Measurements from ENCODE around the gene INO80B. TPM values are rescaled to one million over a fixed set of nuclear protein-coding genes. Genes with fewer than 3 reads are reported as not detected.

INO80B gene
- total and polyA plus RNA-seq, 2 of the 8 experiments (the other 6 are each of a cell fraction or from before 2014, with no cell fraction given), result 3.9 to 18.5 TPM

- Histone ChIP-seq H3K23me2 (ENCODE audit: low read depth, low read length) (peaks cover 17% of the 10 kb centered on the region), H4K5ac (ENCODE audit: insufficient read length, low read depth, low read length) (no peak overlapping the region), H3K18ac (ENCODE audit: extremely low read depth, low read length) (no peak overlapping the region), H3K27me3 (replicated peaks in 1 of 4; ENCODE audit: control insufficient read depth in 3 of 4, extremely low read depth in 1 of 4, insufficient read depth in 3 of 4, low read length in 3 of 4) (no peaks in the 10 kb centered on the region), H2BK15ac (ENCODE audit: low read length) (no peak overlapping the region), H2BK120ac (replicated peaks; ENCODE audit: low read depth, low read length) (no peak overlapping the region), H3K4me1 (replicated peaks in 1 of 4; ENCODE audit: control insufficient read depth in 3 of 4, insufficient read depth in 4 of 4, low read length in 3 of 4) (peaks cover 0 to 2% (median 0%) of the 10 kb centered on the region in 4 experiments; a peak in 2 of 7 replicates), H3K27ac (ENCODE audit: low read depth, low read length) (no peak overlapping the region), H3K9ac (replicated peaks in 1 of 4; ENCODE audit: extremely low read depth in 1 of 4, low read depth in 3 of 4, low read length in 3 of 4) (no peak overlapping the region), H2BK12ac (ENCODE audit: low read depth, low read length) (no peak overlapping the region), H3K4me2 (ENCODE audit: insufficient read depth in 1 of 2, low read depth in 2 of 2, low read length in 2 of 2) (no peak overlapping the region), H2BK5ac (ENCODE audit: low read depth, low read length) (no peak overlapping the region), H4K91ac (replicated peaks; ENCODE audit: insufficient read length, low read length) (no peak overlapping the region), H3K4ac (replicated peaks; ENCODE audit: insufficient read length, low read depth, low read length) (no peak overlapping the region), H3K9me3 (ENCODE audit: insufficient read depth in 2 of 2, low read depth in 1 of 2, low read length in 1 of 2) (no peaks in the 10 kb centered on the region), H3K36me3 (ENCODE audit: control insufficient read depth in 2 of 4, insufficient read depth in 4 of 4, low read length in 3 of 4) (peaks cover 0 to 12% (median 2%) of the 10 kb centered on the region in 4 experiments; a peak in 4 of 8 replicates), H4K20me1 (replicated peaks in 1 of 2; ENCODE audit: control insufficient read depth in 1 of 2, insufficient read depth in 2 of 2, low read length in 2 of 2) (no peaks in the 10 kb centered on the region), H2AFZ (ENCODE audit: low read length) (no peak overlapping the region), H3K14ac (ENCODE audit: insufficient read length) (no peak overlapping the region), H2BK20ac (ENCODE audit: low read length) (no peak overlapping the region), H2AK5ac (ENCODE audit: low read depth, low read length) (no peak overlapping the region), H3K79me1 (ENCODE audit: low read depth, low read length) (no peaks in the 10 kb centered on the region; the same call in none of the 2 replicates), H3K56ac (replicated peaks; ENCODE audit: insufficient read length, low read depth, low read length) (no peak overlapping the region), H3K23ac (ENCODE audit: insufficient read length) (no peak overlapping the region), H3K79me2 (ENCODE audit: control insufficient read depth in 1 of 2, insufficient read depth in 2 of 2, low read length in 2 of 2) (peaks cover 0 to 10% of the 10 kb centered on the region in 2 experiments; a peak in 1 of 4 replicates), H4K8ac (ENCODE audit: extremely low read depth, insufficient read depth, low read length) (no peak overlapping the region; the same call in 1 of the 2 replicates), H3K4me3 (ENCODE audit: extremely low read depth in 1 of 4, insufficient read depth in 2 of 4, low read depth in 3 of 4, low read length in 4 of 4) (no peak overlapping the region)
- DNase-seq (ENCODE audit: low read depth in 1 of 2, low spot score in 2 of 2) (no peak), FAIRE-seq (no peak)
- WGBS, 2 experiments (ENCODE audit: extremely low coverage in 1 of 2, insufficient coverage in 1 of 2, insufficient read length in 1 of 2, insufficient replicate concordance in 2 of 2, low coverage in 1 of 2, low lambda C conversion rate in 2 of 2, missing lambda C conversion rate in 1 of 2), result 93% methylated on average over 19 of the region's 20 CpGs; no CpG with 5 or more reads in 1 of the 2 experiments
- ChIA-PET POLR2A (ENCODE audit: partially characterized antibody) (interaction anchor here (0.7 to 10.5 kb wide), 8 partner anchors 8 to 36 kb away, joined by 3 to 89 read pairs (median 4); partner anchors contain the start of genes CCDC142, INO80B, MRPL53 and RTKN), CTCF (ENCODE audit: partially characterized antibody) (interaction anchor here (0.6 to 10.5 kb wide), 17 partner anchors 9 to 337 kb away, joined by 3 to 86 read pairs (median 3); partner anchors contain the start of genes CCDC142, M1AP, MRPL53 and TTC31)
- TF ChIP-seq RFX5 (IDR thresholded peaks at IDR 0.05; ENCODE audit: borderline replicate concordance, low read depth, low read length), result no peak
These were observed 7.3 kb downstream of the INO80B start for GRCh38 chr2:74462054-74462785.
